Fibroblast of mammary gland (primary cell): ENCODE data around the gene SOX6.

Experiments
- DNase-seq: peaks from one replicate; pipeline ENCODE4 v3.0.0-alpha.2; 2010; ENCODE audit warnings: low read depth
- H3K4me3 ChIP-seq: 2 replicates; pipeline ENCODE4 v1.5.1; 2011; ENCODE audit warnings: low read depth, mild to moderate bottlenecking, low read length, moderate library complexity; ENCODE audit not compliant: control insufficient read depth
- CTCF ChIP-seq: conservative IDR thresholded peaks from 2 replicates; pipeline ENCODE4 v1.5.1; 2011; ENCODE audit warnings: low read depth, low read length, inconsistent platforms; ENCODE audit not compliant: control insufficient read depth, insufficient read depth

The SOX6 gene

GRCh38 chr11:16262645-16262955 is 93.7 kb downstream of the SOX6 start:
- no peak for DNase-seq
- TF ChIP-seq CTCF = no peak
- H3K4me3 ChIP-seq = no peak overlapping the region

GRCh38 chr11:16261836-16262644 is 94.3 kb downstream of the SOX6 start:
- H3K4me3 ChIP-seq = no peak overlapping the region
- no peak for TF ChIP-seq CTCF
- no peak for DNase-seq

GRCh38 chr11:16252373-16252772 is 104.0 kb downstream of the SOX6 start:
- no peak for DNase-seq
- TF ChIP-seq CTCF = no peak

GRCh38 chr11:16248248-16248647 is 108.1 kb downstream of the SOX6 start:
- TF ChIP-seq CTCF = no peak
- no peak for DNase-seq
- H3K4me3 ChIP-seq = no peak overlapping the region

More at GRCh38 chr11:16252373-16252772, 104.0 kb downstream of the SOX6 start:
- no peak overlapping the region for H3K4me3 ChIP-seq

GRCh38 chr11:16242806-16243205 is 113.5 kb downstream of the SOX6 start:
- no peak for TF ChIP-seq CTCF
- H3K4me3 ChIP-seq = no peak overlapping the region
- DNase-seq = no peak

- H3K4me3 ChIP-seq = no peak overlapping the region
- no peak for DNase-seq
- no peak for TF ChIP-seq CTCF
Measured at GRCh38 chr11:16240687-16241086, 115.7 kb downstream of the SOX6 start.
